GM12878 (cell line): ENCODE measurements around the gene ABCA10. TPM values are rescaled to one million over a fixed set of nuclear protein-coding genes. Genes with fewer than 3 reads are reported as not detected.

Source experiments
- ATF7 ChIP-seq: fragments of 450-650 bp; IDR thresholded peaks from 2 replicates; pipeline ENCODE4 v1.6.1; 2016; ENCODE audit warnings: low read depth, mild to moderate bottlenecking
- EP300 ChIP-seq, 2 experiments: fragments of 150-350 bp in 1 of 2; IDR thresholded peaks; 2 replicates each; pipeline ENCODE4 v1.6.1; 2011 to 2012; ENCODE audit warnings: low read depth in 2 of 2, low read length in 2 of 2, borderline replicate concordance in 1 of 2, improper control_type of control experiment in 1 of 2, inconsistent platforms in 1 of 2; ENCODE audit not compliant: control insufficient read depth in 1 of 2
- MEF2B ChIP-seq: fragments of 450-650 bp; IDR thresholded peaks from 2 replicates; pipeline ENCODE4 v1.6.1; 2018; ENCODE audit warnings: mild to moderate bottlenecking, moderate library complexity; ENCODE audit not compliant: partially characterized antibody, poor library complexity, severe bottlenecking
- MLLT1 ChIP-seq: fragments of 450-650 bp; IDR thresholded peaks from 2 replicates; pipeline ENCODE4 v1.6.1; 2016; ENCODE audit warnings: mild to moderate bottlenecking
- PRDM15 ChIP-seq: fragments of 450-650 bp; formaldehyde crosslinking; IDR thresholded peaks from 2 replicates; pipeline ENCODE4 v1.4.0; 2020; ENCODE audit warnings: mild to moderate bottlenecking, moderate library complexity
- SP1 ChIP-seq: IDR thresholded peaks from one replicate; pipeline ENCODE4 v1.6.1; 2011; ENCODE audit warnings: low read depth, low read length
- SRF ChIP-seq, 2 experiments: IDR thresholded peaks; 2 replicates each; pipeline ENCODE4 v1.6.1; 2011; ENCODE audit warnings: low read depth in 2 of 2, low read length in 2 of 2, mild to moderate bottlenecking in 1 of 2, moderate library complexity in 1 of 2
- ZSCAN29 ChIP-seq: fragments of 450-650 bp; IDR thresholded peaks from 2 replicates; pipeline ENCODE4 v1.6.1; 2017; ENCODE audit warnings: mild to moderate bottlenecking, moderate library complexity
- polyA plus RNA-seq, 11 experiments: library from polyadenylated mRNA; depleted of rRNA in 4 of 11; unstranded in 6 of 11; stranded (reverse) in 5 of 11; fragments of >200 nt; fragmentation: Nextera tagmentation in 4 of 11; fragmentation: Illumina TruSeq in 1 of 11; extraction: Ambion mirVana in 4 of 11; extraction: Trizol in 1 of 11; gene quantifications; 1 replicate in 1 of 11; 2 replicates in 10 of 11; pipeline versions ENCODE4 v1.2.1 to v1.2.3, GENCODE V29; 2011 to 2016; ENCODE audit warnings: inconsistent platforms in 2 of 11, missing spikeins in 2 of 11, low read depth in 1 of 11
- total RNA-seq, 4 experiments: library from RNA; depleted of rRNA in 3 of 4; stranded (reverse); fragments of >200 nt in 3 of 4; fragmentation: Illumina TruSeq in 1 of 4; extraction: Trizol in 1 of 4; gene quantifications; 2 replicates each; pipeline versions ENCODE4 v1.2.1 to v1.2.3, GENCODE V29; 2013 to 2021
- TF ChIP-seq, protein P1 (sequence below): fragments of 450-650 bp; IDR thresholded peaks from 2 replicates; pipeline ENCODE4 v1.6.1; 2018; ENCODE audit warnings: borderline replicate concordance, mild to moderate bottlenecking; ENCODE audit not compliant: partially characterized antibody
- TF ChIP-seq, protein P2 (sequence below): fragments of 450-650 bp; conservative IDR thresholded peaks from 2 replicates; pipeline ENCODE4 v1.6.1; 2017; ENCODE audit warnings: mild to moderate bottlenecking, moderate library complexity
- TF ChIP-seq, protein P3 (sequence below): IDR thresholded peaks from 2 replicates; pipeline ENCODE4 v1.6.1; 2012; ENCODE audit warnings: improper control_type of control experiment, low read depth, low read length; ENCODE audit not compliant: insufficient replicate concordance

The ABCA10 gene
- total and polyA plus RNA-seq, 10 of the 15 experiments (the other 5 are each of a cell fraction or from before 2014, with no cell fraction given) = 0.33 to 3.0 (median 0.83) TPM

DNA sequence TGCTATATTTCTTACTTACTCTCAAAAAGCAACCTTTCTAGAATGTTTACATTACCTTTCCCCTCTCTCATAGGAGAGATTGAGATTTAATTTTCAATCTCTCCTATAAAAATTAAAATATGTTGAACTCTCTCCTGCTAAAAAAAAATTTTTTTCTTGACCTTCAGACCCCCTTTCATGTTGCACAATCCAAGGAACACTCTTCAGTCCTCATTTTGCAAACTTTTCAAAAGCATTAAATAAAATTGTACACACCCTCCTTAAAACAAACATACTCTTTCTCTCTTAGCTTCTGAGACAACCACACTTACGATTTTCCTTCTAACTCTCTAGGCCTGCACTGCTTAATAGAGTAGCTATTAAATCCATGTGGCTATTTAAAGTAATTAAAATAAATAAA, 78.3 kb downstream of the ABCA10 start (continued):
- TF ChIP-seq, protein P1, sequence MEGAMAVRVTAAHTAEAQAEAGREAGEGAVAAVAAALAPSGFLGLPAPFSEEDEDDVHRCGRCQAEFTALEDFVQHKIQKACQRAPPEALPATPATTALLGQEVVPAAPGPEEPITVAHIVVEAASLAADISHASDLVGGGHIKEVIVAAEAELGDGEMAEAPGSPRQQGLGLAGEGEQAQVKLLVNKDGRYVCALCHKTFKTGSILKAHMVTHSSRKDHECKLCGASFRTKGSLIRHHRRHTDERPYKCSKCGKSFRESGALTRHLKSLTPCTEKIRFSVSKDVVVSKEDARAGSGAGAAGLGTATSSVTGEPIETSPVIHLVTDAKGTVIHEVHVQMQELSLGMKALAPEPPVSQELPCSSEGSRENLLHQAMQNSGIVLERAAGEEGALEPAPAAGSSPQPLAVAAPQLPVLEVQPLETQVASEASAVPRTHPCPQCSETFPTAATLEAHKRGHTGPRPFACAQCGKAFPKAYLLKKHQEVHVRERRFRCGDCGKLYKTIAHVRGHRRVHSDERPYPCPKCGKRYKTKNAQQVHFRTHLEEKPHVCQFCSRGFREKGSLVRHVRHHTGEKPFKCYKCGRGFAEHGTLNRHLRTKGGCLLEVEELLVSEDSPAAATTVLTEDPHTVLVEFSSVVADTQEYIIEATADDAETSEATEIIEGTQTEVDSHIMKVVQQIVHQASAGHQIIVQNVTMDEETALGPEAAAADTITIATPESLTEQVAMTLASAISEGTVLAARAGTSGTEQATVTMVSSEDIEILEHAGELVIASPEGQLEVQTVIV = no peak
- TF ChIP-seq, protein P2, sequence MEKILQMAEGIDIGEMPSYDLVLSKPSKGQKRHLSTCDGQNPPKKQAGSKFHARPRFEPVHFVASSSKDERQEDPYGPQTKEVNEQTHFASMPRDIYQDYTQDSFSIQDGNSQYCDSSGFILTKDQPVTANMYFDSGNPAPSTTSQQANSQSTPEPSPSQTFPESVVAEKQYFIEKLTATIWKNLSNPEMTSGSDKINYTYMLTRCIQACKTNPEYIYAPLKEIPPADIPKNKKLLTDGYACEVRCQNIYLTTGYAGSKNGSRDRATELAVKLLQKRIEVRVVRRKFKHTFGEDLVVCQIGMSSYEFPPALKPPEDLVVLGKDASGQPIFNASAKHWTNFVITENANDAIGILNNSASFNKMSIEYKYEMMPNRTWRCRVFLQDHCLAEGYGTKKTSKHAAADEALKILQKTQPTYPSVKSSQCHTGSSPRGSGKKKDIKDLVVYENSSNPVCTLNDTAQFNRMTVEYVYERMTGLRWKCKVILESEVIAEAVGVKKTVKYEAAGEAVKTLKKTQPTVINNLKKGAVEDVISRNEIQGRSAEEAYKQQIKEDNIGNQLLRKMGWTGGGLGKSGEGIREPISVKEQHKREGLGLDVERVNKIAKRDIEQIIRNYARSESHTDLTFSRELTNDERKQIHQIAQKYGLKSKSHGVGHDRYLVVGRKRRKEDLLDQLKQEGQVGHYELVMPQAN = no peak
- TF ChIP-seq EP300 (IDR thresholded peaks at IDR 0.05; ENCODE audit: borderline replicate concordance in 1 of 2, control insufficient read depth in 1 of 2, low read depth in 2 of 2, low read length in 2 of 2) = no peak
- TF ChIP-seq ZSCAN29 = no peak
- no peak for TF ChIP-seq SP1
- TF ChIP-seq MEF2B = no peak
- no peak for TF ChIP-seq ATF7
- TF ChIP-seq SRF (IDR thresholded peaks at IDR 0.05; ENCODE audit: low read depth in 2 of 2, low read length in 2 of 2) = no peak
- no peak for TF ChIP-seq PRDM15 (CRISPR knock-in tag)
- TF ChIP-seq, protein P3, sequence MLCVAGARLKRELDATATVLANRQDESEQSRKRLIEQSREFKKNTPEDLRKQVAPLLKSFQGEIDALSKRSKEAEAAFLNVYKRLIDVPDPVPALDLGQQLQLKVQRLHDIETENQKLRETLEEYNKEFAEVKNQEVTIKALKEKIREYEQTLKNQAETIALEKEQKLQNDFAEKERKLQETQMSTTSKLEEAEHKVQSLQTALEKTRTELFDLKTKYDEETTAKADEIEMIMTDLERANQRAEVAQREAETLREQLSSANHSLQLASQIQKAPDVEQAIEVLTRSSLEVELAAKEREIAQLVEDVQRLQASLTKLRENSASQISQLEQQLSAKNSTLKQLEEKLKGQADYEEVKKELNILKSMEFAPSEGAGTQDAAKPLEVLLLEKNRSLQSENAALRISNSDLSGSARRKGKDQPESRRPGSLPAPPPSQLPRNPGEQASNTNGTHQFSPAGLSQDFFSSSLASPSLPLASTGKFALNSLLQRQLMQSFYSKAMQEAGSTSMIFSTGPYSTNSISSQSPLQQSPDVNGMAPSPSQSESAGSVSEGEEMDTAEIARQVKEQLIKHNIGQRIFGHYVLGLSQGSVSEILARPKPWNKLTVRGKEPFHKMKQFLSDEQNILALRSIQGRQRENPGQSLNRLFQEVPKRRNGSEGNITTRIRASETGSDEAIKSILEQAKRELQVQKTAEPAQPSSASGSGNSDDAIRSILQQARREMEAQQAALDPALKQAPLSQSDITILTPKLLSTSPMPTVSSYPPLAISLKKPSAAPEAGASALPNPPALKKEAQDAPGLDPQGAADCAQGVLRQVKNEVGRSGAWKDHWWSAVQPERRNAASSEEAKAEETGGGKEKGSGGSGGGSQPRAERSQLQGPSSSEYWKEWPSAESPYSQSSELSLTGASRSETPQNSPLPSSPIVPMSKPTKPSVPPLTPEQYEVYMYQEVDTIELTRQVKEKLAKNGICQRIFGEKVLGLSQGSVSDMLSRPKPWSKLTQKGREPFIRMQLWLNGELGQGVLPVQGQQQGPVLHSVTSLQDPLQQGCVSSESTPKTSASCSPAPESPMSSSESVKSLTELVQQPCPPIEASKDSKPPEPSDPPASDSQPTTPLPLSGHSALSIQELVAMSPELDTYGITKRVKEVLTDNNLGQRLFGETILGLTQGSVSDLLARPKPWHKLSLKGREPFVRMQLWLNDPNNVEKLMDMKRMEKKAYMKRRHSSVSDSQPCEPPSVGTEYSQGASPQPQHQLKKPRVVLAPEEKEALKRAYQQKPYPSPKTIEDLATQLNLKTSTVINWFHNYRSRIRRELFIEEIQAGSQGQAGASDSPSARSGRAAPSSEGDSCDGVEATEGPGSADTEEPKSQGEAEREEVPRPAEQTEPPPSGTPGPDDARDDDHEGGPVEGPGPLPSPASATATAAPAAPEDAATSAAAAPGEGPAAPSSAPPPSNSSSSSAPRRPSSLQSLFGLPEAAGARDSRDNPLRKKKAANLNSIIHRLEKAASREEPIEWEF = no peak
- no peak for TF ChIP-seq MLLT1
